GM12878 (cell line): ENCODE measurements around the gene TMEM63B. TPM values are rescaled to one million over a fixed set of nuclear protein-coding genes. Genes with fewer than 3 reads are reported as not detected.

Experiments used
- ATAC-seq: fragments of 200-7000 bp; cut with Tn5 transposase; 3 replicates; pipeline ENCODE4 v1.9.1; 2020; ENCODE audit warnings: mild to moderate bottlenecking, moderate library complexity
- BruUV-seq: library from RNA; stranded (reverse); fragments of 400-500 nt; replicated peaks from 2 replicates; lab custom pipeline; 2021; lab: Mats Ljungman, UMichigan
- CTCF ChIA-PET: fragments of 300-600 bp; sonication (Branson Sonifier 250); formaldehyde crosslinking; extraction: SDS; loops from one replicate; lab custom pipeline; 2021; ENCODE audit warnings: inconsistent platforms; lab: Yijun Ruan, JAX
- POLR2A ChIA-PET: fragments of 350-600 bp; formaldehyde crosslinking; extraction: SDS; loops from one replicate; lab custom pipeline; 2021; ENCODE audit warnings: inconsistent platforms; lab: Charles Lee
- RAD21 ChIA-PET: fragments of 300-600 bp; sonication (Branson Sonifier 250); formaldehyde crosslinking; loops from one replicate; lab custom pipeline; 2023; ENCODE audit warnings: antibody characterized with exemption; ENCODE audit not compliant: unreplicated experiment; lab: Charles Lee
- SMC1A ChIA-PET: fragments of 300-600 bp; sonication (Branson Sonifier 250); formaldehyde crosslinking; loops from one replicate; lab custom pipeline; 2023; ENCODE audit not compliant: unreplicated experiment, uncharacterized antibody; lab: Charles Lee
- DNase-seq: peaks from one replicate; pipeline ENCODE4 v3.0.0-alpha.2; 2011; ENCODE audit warnings: low read depth, low spot score
- FAIRE-seq: peaks from 3 replicates; lab custom pipeline; 2011; peaks lifted over from hg19 to GRCh38; lab: Jason Lieb, UNC
- H2AFZ ChIP-seq: 2 replicates; pipeline ENCODE4 v1.6.0; 2011; ENCODE audit warnings: low read depth, low read length, control low read depth; ENCODE audit not compliant: control insufficient read depth
- H3K27ac ChIP-seq: 2 replicates; pipeline ENCODE4 v1.5.1; 2011; ENCODE audit warnings: control low read depth; ENCODE audit not compliant: control insufficient read depth, insufficient read depth
- H3K27me3 ChIP-seq, 2 experiments: replicated peaks in 1 of 2; 2 replicates each; pipeline versions ENCODE4 v1.6.0 to v1.6.1; 2011; ENCODE audit warnings: low read length in 1 of 2; ENCODE audit not compliant: control insufficient read depth in 2 of 2, insufficient read depth in 2 of 2
- H3K36me3 ChIP-seq, 2 experiments: 2 replicates each; pipeline ENCODE4 v1.5.1; 2011; ENCODE audit warnings: low read length in 1 of 2; ENCODE audit not compliant: control insufficient read depth in 2 of 2, insufficient read depth in 2 of 2
- H3K4me1 ChIP-seq: 2 replicates; pipeline ENCODE4 v1.6.1; 2011; ENCODE audit warnings: mild to moderate bottlenecking, low read length, moderate library complexity, mixed read lengths; ENCODE audit not compliant: control insufficient read depth, insufficient read depth
- H3K4me2 ChIP-seq: 2 replicates; pipeline ENCODE4 v1.6.0; 2011; ENCODE audit warnings: control low read depth; ENCODE audit not compliant: control insufficient read depth, insufficient read depth
- H3K4me3 ChIP-seq: fragments of 200-600 bp; sonication (generic); 2 replicates; pipeline ENCODE4 v1.5.1; 2016
- H3K79me2 ChIP-seq: 2 replicates; pipeline ENCODE4 v1.6.0; 2011; ENCODE audit warnings: low read length; ENCODE audit not compliant: control insufficient read depth, insufficient read depth
- H3K9ac ChIP-seq: 2 replicates; pipeline ENCODE4 v1.8.0; 2011; ENCODE audit warnings: low read length, control low read depth, mixed read lengths; ENCODE audit not compliant: control insufficient read depth, insufficient read depth
- H3K9me3 ChIP-seq: replicated peaks from 3 replicates; pipeline ENCODE4 v1.5.1; 2011; ENCODE audit warnings: mild to moderate bottlenecking, low read length; ENCODE audit not compliant: control insufficient read depth, insufficient read depth
- H4K20me1 ChIP-seq: 2 replicates; pipeline ENCODE4 v1.6.0; 2011; ENCODE audit not compliant: control insufficient read depth, insufficient read depth
- BHLHE40 ChIP-seq, 2 experiments: fragments of 450-650 bp in 1 of 2; IDR thresholded peaks; 2 replicates each; pipeline ENCODE4 v1.6.1; 2011 to 2017; ENCODE audit warnings: low read depth in 2 of 2, borderline replicate concordance in 1 of 2, improper control_type of control experiment in 1 of 2, low read length in 1 of 2, mild to moderate bottlenecking in 1 of 2
- DPF2 ChIP-seq: fragments of 450-650 bp; IDR thresholded peaks from 2 replicates; pipeline ENCODE4 v1.6.1; 2017; ENCODE audit warnings: mild to moderate bottlenecking
- HCFC1 ChIP-seq: fragments of 150-350 bp; IDR thresholded peaks from 2 replicates; pipeline ENCODE4 v1.6.1; 2014; ENCODE audit warnings: low read length
- IRF4 ChIP-seq: IDR thresholded peaks from 2 replicates; pipeline ENCODE4 v1.6.1; 2011; ENCODE audit warnings: low read depth, low read length
- LARP7 ChIP-seq: fragments of 450-650 bp; IDR thresholded peaks from 2 replicates; pipeline ENCODE4 v1.6.1; 2017; ENCODE audit warnings: mild to moderate bottlenecking
- MEF2B ChIP-seq: fragments of 450-650 bp; IDR thresholded peaks from 2 replicates; pipeline ENCODE4 v1.6.1; 2018; ENCODE audit warnings: mild to moderate bottlenecking, moderate library complexity; ENCODE audit not compliant: partially characterized antibody, poor library complexity, severe bottlenecking
- MTA2 ChIP-seq: fragments of 450-650 bp; IDR thresholded peaks from 2 replicates; pipeline ENCODE4 v1.6.1; 2016; ENCODE audit warnings: low read depth, mild to moderate bottlenecking, moderate library complexity
- PAX5 ChIP-seq: IDR thresholded peaks from 2 replicates; pipeline ENCODE4 v1.6.1; 2011; ENCODE audit warnings: low read depth, low read length, borderline replicate concordance
- RCOR1 ChIP-seq: conservative IDR thresholded peaks from 2 replicates; pipeline ENCODE4 v1.6.1; 2012; ENCODE audit warnings: low read depth, low read length, improper control_type of control experiment
- RELA ChIP-seq: fragments of 450-650 bp; IDR thresholded peaks from 2 replicates; pipeline ENCODE4 v1.8.0; 2014; ENCODE audit warnings: borderline replicate concordance; ENCODE audit not compliant: partially characterized antibody
- YY1 ChIP-seq: IDR thresholded peaks from 2 replicates; pipeline ENCODE4 v1.6.1; 2011; ENCODE audit warnings: low read depth, mild to moderate bottlenecking, low read length
- WGBS: methylation state at CpG from one replicate; pipeline ENCODE4 v1.1.6; 2016; ENCODE audit warnings: low lambda C conversion rate; ENCODE audit not compliant: insufficient replicate concordance, insufficient coverage; ENCODE audit errors: missing lambda C conversion rate; 5-methylcytosine and 5-hydroxymethylcytosine counted together
- in situ Hi-C: fragments of 300-500 bp; cut with MboI; formaldehyde crosslinking; loops from 9 replicates; pipeline ENCODE4 v1.14.3; 2018; ENCODE audit warnings: mixed read lengths
- intact Hi-C: fragments of 100-400 bp; cut with micrococcal nuclease; formaldehyde crosslinking; loops from one replicate; pipeline ENCODE4 v1.14.2; 2022; ENCODE audit not compliant: unreplicated experiment
- polyA plus RNA-seq, 11 experiments: library from polyadenylated mRNA; depleted of rRNA in 4 of 11; unstranded in 6 of 11; stranded (reverse) in 5 of 11; fragments of >200 nt; fragmentation: Nextera tagmentation in 4 of 11; fragmentation: Illumina TruSeq in 1 of 11; extraction: Ambion mirVana in 4 of 11; extraction: Trizol in 1 of 11; gene quantifications; 1 replicate in 1 of 11; 2 replicates in 10 of 11; pipeline versions ENCODE4 v1.2.1 to v1.2.3, GENCODE V29; 2011 to 2016; ENCODE audit warnings: inconsistent platforms in 2 of 11, missing spikeins in 2 of 11, low read depth in 1 of 11
- total RNA-seq, 4 experiments: library from RNA; depleted of rRNA in 3 of 4; stranded (reverse); fragments of >200 nt in 3 of 4; fragmentation: Illumina TruSeq in 1 of 4; extraction: Trizol in 1 of 4; gene quantifications; 2 replicates each; pipeline versions ENCODE4 v1.2.1 to v1.2.3, GENCODE V29; 2013 to 2021
- TF ChIP-seq, protein P1 (sequence below): fragments of 450-650 bp; conservative IDR thresholded peaks from 2 replicates; pipeline ENCODE4 v1.6.1; 2017; ENCODE audit warnings: mild to moderate bottlenecking, moderate library complexity
- TF ChIP-seq, protein P2 (sequence below): IDR thresholded peaks from 2 replicates; pipeline ENCODE4 v1.6.1; 2012; ENCODE audit warnings: mild to moderate bottlenecking, low read depth, low read length
- TF ChIP-seq, protein P3 (sequence below), 3 experiments: IDR thresholded peaks in 2 of 3; conservative IDR thresholded peaks in 1 of 3; 2 replicates each; pipeline ENCODE4 v1.5.1; 2011; ENCODE audit warnings: low read depth in 3 of 3, low read length in 3 of 3, mild to moderate bottlenecking in 3 of 3, control low read depth in 2 of 3, moderate library complexity in 2 of 3, inconsistent platforms in 1 of 3, mixed read lengths in 1 of 3; ENCODE audit not compliant: control insufficient read depth in 2 of 3, insufficient read depth in 1 of 3; ENCODE audit errors: extremely low read depth in 1 of 3

Gene TMEM63B
- total and polyA plus RNA-seq, 10 of the 15 experiments (the other 5 are each of a cell fraction or from before 2014, with no cell fraction given): 0.09 to 15.0 (median 7.1) TPM; not detected in 1

DNA sequence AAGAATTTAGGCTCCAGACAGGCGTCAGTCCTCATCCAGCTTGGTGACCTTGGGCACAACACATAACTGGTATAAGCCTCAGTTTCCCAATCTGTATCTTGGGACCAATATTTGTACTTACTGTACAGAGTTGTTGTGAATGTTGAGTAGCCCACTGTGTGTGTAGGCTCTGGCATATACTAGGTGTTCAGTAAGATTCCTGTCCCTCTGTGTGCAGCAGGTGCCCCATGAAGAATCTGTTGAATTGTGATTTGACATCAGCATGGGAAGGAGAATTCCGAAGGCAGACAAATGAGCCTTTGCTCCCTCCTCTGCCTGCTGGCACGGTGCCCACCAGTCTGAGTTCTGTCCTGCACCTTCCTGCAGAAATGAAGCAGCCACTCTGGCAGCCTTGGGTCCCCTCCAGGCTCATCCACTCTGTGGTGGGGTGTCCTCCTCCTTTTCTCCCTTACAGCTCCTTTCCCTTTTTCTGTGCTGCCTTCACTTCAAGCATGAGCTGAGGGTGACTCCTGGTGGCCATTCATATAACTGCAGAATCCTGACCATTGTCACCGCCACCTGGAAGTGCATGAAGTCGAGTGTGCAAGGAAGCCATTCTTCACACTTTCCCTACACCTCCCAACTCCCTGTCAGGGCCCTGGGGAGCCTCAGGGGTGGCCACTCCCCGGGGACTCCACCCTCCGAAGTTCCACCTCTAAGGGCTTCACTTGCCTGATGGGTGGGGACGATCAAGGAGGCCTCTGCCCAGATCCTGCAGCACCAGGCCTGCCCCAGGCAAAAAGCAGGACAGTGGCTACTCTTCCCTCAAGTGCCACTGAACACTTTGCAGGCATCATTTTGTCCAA, 48.3 kb upstream of the TMEM63B start:
- in situ Hi-C loops (loop anchor here (5.0 kb wide), 2 partner anchors 357 to 412 kb away; no protein-coding TSS in a partner anchor), intact Hi-C loops (loop anchor here (1.0 to 10.0 kb wide), 5 partner anchors 310 to 624 kb away; partner anchors contain the start of gene DLK2)
- no TSS peak for BruUV-seq
- WGBS: 21% methylated on average over 8 of the region's 8 CpGs
- no peaks in the 10 kb centered on the region for H3K9me3 ChIP-seq
- DNase-seq: no peak
- H2AFZ ChIP-seq: peak overlapping the region; percentile 37
- POLR2A ChIA-PET: interaction anchor here (0.7 to 11.0 kb wide), 10 partner anchors 11 to 411 kb away, joined by 3 to 97 read pairs (median 6); partner anchors contain the start of gene VEGFA
- H3K4me3 ChIP-seq: no peak overlapping the region
- no peak overlapping the region for H3K27ac ChIP-seq
- peak overlapping the region; percentile 47; the same call in 1 of the 2 replicates for H3K4me2 ChIP-seq
- no peak overlapping the region for H3K9ac ChIP-seq
- H4K20me1 ChIP-seq: no peaks in the 10 kb centered on the region
- CTCF ChIA-PET: interaction anchor here (0.6 to 12.9 kb wide), 64 partner anchors 9 to 641 kb away, joined by 3 to 264 read pairs (median 4); partner anchors contain the start of genes GTPBP2, MAD2L1BP, MRPS18A and VEGFA
- H3K4me1 ChIP-seq: peaks cover 54% of the 10 kb centered on the region
- H3K79me2 ChIP-seq: peaks cover 4% of the 10 kb centered on the region
- no peaks in the 10 kb centered on the region for H3K27me3 ChIP-seq
- RAD21 ChIA-PET: interaction anchor here (0.6 to 11.0 kb wide), 37 partner anchors 11 to 504 kb away, joined by 3 to 179 read pairs (median 4); partner anchors contain the start of gene VEGFA
- no peaks in the 10 kb centered on the region for H3K36me3 ChIP-seq
- ATAC-seq: peak; percentile 63
- peak; percentile 91 for FAIRE-seq
- SMC1A ChIA-PET: interaction anchor here (0.6 to 5.8 kb wide), 38 partner anchors 11 to 1422 kb away, joined by 3 to 87 read pairs (median 4); partner anchors contain the start of genes MRPS18A and VEGFA
- no peak for TF ChIP-seq DPF2
- TF ChIP-seq PAX5: no peak
- TF ChIP-seq BHLHE40 (IDR thresholded peaks at IDR 0.05; ENCODE audit: borderline replicate concordance in 1 of 2, low read depth in 2 of 2, low read length in 1 of 2): 0 out of 4 replicates have a peak, but pooled peaks of 1 of the 2 experiments have one; percentile 12
- TF ChIP-seq MTA2: peak; percentile 11; the same call in 1 of the 2 replicates
- TF ChIP-seq RELA: no peak
- no peak for TF ChIP-seq LARP7
- no peak for TF ChIP-seq RCOR1
- TF ChIP-seq HCFC1: no peak
- TF ChIP-seq, protein P1, sequence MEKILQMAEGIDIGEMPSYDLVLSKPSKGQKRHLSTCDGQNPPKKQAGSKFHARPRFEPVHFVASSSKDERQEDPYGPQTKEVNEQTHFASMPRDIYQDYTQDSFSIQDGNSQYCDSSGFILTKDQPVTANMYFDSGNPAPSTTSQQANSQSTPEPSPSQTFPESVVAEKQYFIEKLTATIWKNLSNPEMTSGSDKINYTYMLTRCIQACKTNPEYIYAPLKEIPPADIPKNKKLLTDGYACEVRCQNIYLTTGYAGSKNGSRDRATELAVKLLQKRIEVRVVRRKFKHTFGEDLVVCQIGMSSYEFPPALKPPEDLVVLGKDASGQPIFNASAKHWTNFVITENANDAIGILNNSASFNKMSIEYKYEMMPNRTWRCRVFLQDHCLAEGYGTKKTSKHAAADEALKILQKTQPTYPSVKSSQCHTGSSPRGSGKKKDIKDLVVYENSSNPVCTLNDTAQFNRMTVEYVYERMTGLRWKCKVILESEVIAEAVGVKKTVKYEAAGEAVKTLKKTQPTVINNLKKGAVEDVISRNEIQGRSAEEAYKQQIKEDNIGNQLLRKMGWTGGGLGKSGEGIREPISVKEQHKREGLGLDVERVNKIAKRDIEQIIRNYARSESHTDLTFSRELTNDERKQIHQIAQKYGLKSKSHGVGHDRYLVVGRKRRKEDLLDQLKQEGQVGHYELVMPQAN: no peak
- TF ChIP-seq, protein P2, sequence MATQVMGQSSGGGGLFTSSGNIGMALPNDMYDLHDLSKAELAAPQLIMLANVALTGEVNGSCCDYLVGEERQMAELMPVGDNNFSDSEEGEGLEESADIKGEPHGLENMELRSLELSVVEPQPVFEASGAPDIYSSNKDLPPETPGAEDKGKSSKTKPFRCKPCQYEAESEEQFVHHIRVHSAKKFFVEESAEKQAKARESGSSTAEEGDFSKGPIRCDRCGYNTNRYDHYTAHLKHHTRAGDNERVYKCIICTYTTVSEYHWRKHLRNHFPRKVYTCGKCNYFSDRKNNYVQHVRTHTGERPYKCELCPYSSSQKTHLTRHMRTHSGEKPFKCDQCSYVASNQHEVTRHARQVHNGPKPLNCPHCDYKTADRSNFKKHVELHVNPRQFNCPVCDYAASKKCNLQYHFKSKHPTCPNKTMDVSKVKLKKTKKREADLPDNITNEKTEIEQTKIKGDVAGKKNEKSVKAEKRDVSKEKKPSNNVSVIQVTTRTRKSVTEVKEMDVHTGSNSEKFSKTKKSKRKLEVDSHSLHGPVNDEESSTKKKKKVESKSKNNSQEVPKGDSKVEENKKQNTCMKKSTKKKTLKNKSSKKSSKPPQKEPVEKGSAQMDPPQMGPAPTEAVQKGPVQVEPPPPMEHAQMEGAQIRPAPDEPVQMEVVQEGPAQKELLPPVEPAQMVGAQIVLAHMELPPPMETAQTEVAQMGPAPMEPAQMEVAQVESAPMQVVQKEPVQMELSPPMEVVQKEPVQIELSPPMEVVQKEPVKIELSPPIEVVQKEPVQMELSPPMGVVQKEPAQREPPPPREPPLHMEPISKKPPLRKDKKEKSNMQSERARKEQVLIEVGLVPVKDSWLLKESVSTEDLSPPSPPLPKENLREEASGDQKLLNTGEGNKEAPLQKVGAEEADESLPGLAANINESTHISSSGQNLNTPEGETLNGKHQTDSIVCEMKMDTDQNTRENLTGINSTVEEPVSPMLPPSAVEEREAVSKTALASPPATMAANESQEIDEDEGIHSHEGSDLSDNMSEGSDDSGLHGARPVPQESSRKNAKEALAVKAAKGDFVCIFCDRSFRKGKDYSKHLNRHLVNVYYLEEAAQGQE: no peak
- peak; percentile 65; the same call in 1 of the 2 replicates for TF ChIP-seq YY1
- peak; percentile 4 for TF ChIP-seq MEF2B
- TF ChIP-seq IRF4: 0 out of 2 replicates have a peak, but pooled peaks have one; percentile 12
- TF ChIP-seq, protein P3, sequence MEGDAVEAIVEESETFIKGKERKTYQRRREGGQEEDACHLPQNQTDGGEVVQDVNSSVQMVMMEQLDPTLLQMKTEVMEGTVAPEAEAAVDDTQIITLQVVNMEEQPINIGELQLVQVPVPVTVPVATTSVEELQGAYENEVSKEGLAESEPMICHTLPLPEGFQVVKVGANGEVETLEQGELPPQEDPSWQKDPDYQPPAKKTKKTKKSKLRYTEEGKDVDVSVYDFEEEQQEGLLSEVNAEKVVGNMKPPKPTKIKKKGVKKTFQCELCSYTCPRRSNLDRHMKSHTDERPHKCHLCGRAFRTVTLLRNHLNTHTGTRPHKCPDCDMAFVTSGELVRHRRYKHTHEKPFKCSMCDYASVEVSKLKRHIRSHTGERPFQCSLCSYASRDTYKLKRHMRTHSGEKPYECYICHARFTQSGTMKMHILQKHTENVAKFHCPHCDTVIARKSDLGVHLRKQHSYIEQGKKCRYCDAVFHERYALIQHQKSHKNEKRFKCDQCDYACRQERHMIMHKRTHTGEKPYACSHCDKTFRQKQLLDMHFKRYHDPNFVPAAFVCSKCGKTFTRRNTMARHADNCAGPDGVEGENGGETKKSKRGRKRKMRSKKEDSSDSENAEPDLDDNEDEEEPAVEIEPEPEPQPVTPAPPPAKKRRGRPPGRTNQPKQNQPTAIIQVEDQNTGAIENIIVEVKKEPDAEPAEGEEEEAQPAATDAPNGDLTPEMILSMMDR (IDR thresholded peaks at IDR 0.05 in 2 of 3, conservative IDR thresholded peaks at IDR 0.05 in 1 of 3; ENCODE audit: control insufficient read depth in 2 of 3, extremely low read depth in 1 of 3, insufficient read depth in 1 of 3, low read depth in 3 of 3, low read length in 3 of 3): peak; percentile 89 to 95 (median 91)
